ENCODE data around the gene ANKRD18B.
"Not testable (repeated sequence)": the region's sequence is repeated elsewhere in the genome, so short reads cannot be mapped to it uniquely, and the experiment has no call there.

ANKRD18B gene

GRCh38 chr9:33523397-33524305 is at the start of gene ANKRD18B:
Gene ANKRD18B, plus strand, starts transcription at chr9:33524251. Its CDS starts 239 bp downstream, at chr9:33524490.
- DNase-seq: peak; percentile 42

- DNase-seq: no peak
Observed at GRCh38 chr9:33475357-33475756, 48.7 kb upstream of the ANKRD18B start.

GRCh38 chr9:33476503-33476902 is 47.5 kb upstream of the ANKRD18B start:
- no peak for DNase-seq

- no peak for DNase-seq
Observed at GRCh38 chr9:33480106-33480505, 43.9 kb upstream of the ANKRD18B start.

- no peak for DNase-seq
Observed at GRCh38 chr9:33480976-33481375, 43.1 kb upstream of the ANKRD18B start.

GRCh38 chr9:33485312-33485711 is 38.7 kb upstream of the ANKRD18B start:
- not testable (repeated sequence) for DNase-seq

GRCh38 chr9:33489066-33489465 is 35.0 kb upstream of the ANKRD18B start:
- no peak for DNase-seq

GRCh38 chr9:33493819-33494218 is 30.2 kb upstream of the ANKRD18B start:
- DNase-seq: not testable (repeated sequence)

- DNase-seq: no peak
Observed at GRCh38 chr9:33498387-33498786, 25.7 kb upstream of the ANKRD18B start.

- DNase-seq: no peak
Observed at GRCh38 chr9:33506626-33507370, 17.3 kb upstream of the ANKRD18B start.

GRCh38 chr9:33510262-33511183 is 13.5 kb upstream of the ANKRD18B start:
- DNase-seq: peak; percentile 20

- not testable (repeated sequence) for DNase-seq
Observed at GRCh38 chr9:33511184-33511517, 12.9 kb upstream of the ANKRD18B start.

GRCh38 chr9:33512535-33512934 is 11.5 kb upstream of the ANKRD18B start:
- not testable (repeated sequence) for DNase-seq

- not testable (repeated sequence) for DNase-seq
Observed at GRCh38 chr9:33515342-33515995, 8.6 kb upstream of the ANKRD18B start.

GRCh38 chr9:33516397-33516796 is 7.7 kb upstream of the ANKRD18B start:
- not testable (repeated sequence) for DNase-seq

GRCh38 chr9:33517373-33517772 is 6.7 kb upstream of the ANKRD18B start:
- no peak for DNase-seq

GRCh38 chr9:33517934-33518577 is 6.0 kb upstream of the ANKRD18B start:
- DNase-seq: not testable (repeated sequence)

- not testable (repeated sequence) for DNase-seq
Observed at GRCh38 chr9:33521861-33522260, 2.2 kb upstream of the ANKRD18B start.

- no peak for DNase-seq
Observed at GRCh38 chr9:33524306-33524947, 376 bp downstream of the ANKRD18B start.

- not testable (repeated sequence) for DNase-seq
Observed at GRCh38 chr9:33528069-33528468, 4.0 kb downstream of the ANKRD18B start.

GRCh38 chr9:33533958-33534357 is 9.9 kb downstream of the ANKRD18B start:
- not testable (repeated sequence) for DNase-seq
